H9 (cell line): ENCODE results near the gene KIAA1586. TPM values are rescaled to one million over a fixed set of nuclear protein-coding genes. Genes with fewer than 3 reads are reported as not detected.

ENCODE experiments used
- DNase-seq: peaks from one replicate; pipeline ENCODE4 v3.0.0-alpha.2; 2017
- H2AFZ ChIP-seq: one replicate; pipeline ENCODE4 v1.6.1; 2013; ENCODE audit warnings: mild to moderate bottlenecking, low read length, control low read depth, moderate library complexity
- H2AK5ac ChIP-seq: 2 replicates; pipeline ENCODE4 v1.6.1; 2013; ENCODE audit warnings: low read length, control low read depth, mixed read lengths; ENCODE audit not compliant: insufficient read length
- H2BK120ac ChIP-seq: one replicate; pipeline ENCODE4 v1.6.1; 2013; ENCODE audit warnings: low read depth, mild to moderate bottlenecking, low read length, control low read depth, inconsistent platforms; ENCODE audit not compliant: poor library complexity, severe bottlenecking
- H2BK12ac ChIP-seq: 2 replicates; pipeline ENCODE4 v1.6.1; 2013; ENCODE audit warnings: low read length, control low read depth, mixed read lengths, low read depth; ENCODE audit not compliant: insufficient read length
- H2BK15ac ChIP-seq: 2 replicates; pipeline ENCODE4 v1.6.1; 2013; ENCODE audit warnings: low read depth, low read length, control low read depth
- H2BK20ac ChIP-seq: one replicate; pipeline ENCODE4 v1.6.1; 2013; ENCODE audit warnings: low read depth, mild to moderate bottlenecking, low read length, control low read depth, inconsistent platforms; ENCODE audit not compliant: poor library complexity, severe bottlenecking
- H2BK5ac ChIP-seq: 2 replicates; pipeline ENCODE4 v1.6.1; 2013; ENCODE audit warnings: low read length, control low read depth, mixed read lengths; ENCODE audit not compliant: insufficient read length
- H3K14ac ChIP-seq: 2 replicates; pipeline ENCODE4 v1.6.1; 2013; ENCODE audit warnings: low read length, control low read depth; ENCODE audit not compliant: insufficient read depth
- H3K18ac ChIP-seq: 2 replicates; pipeline ENCODE4 v1.6.1; 2013; ENCODE audit warnings: low read depth, mild to moderate bottlenecking, mixed read lengths, low read length, control low read depth; ENCODE audit not compliant: insufficient read length
- H3K23ac ChIP-seq: 2 replicates; pipeline ENCODE4 v1.6.1; 2013; ENCODE audit warnings: low read length, control low read depth, mixed read lengths, low read depth; ENCODE audit not compliant: insufficient read length
- H3K23me2 ChIP-seq: 2 replicates; pipeline ENCODE4 v1.6.1; 2013; ENCODE audit warnings: low read depth, mild to moderate bottlenecking, mixed read lengths, low read length, control low read depth; ENCODE audit not compliant: insufficient read length, poor library complexity, severe bottlenecking
- H3K27ac ChIP-seq: 2 replicates; pipeline ENCODE4 v1.5.1; 2013; ENCODE audit warnings: low read length, control low read depth, mixed read lengths, low read depth; ENCODE audit not compliant: insufficient read length
- H3K27me3 ChIP-seq: 2 replicates; pipeline ENCODE4 v1.6.1; 2013; ENCODE audit warnings: low read length, control low read depth, inconsistent platforms; ENCODE audit not compliant: insufficient read depth
- H3K4ac ChIP-seq: 2 replicates; pipeline ENCODE4 v1.6.1; 2013; ENCODE audit warnings: low read depth, mild to moderate bottlenecking, control low read depth, inconsistent platforms, low read length, moderate library complexity
- H3K4me1 ChIP-seq: 2 replicates; pipeline ENCODE4 v1.6.1; 2013; ENCODE audit warnings: low read length, control low read depth, inconsistent platforms; ENCODE audit not compliant: insufficient read depth
- H3K4me2 ChIP-seq: 2 replicates; pipeline ENCODE4 v1.6.1; 2013; ENCODE audit warnings: low read length, control low read depth, mixed read lengths; ENCODE audit not compliant: insufficient read length, insufficient read depth
- H3K56ac ChIP-seq: 2 replicates; pipeline ENCODE4 v1.6.1; 2013; ENCODE audit warnings: low read depth, mild to moderate bottlenecking, mixed read lengths, low read length, control low read depth; ENCODE audit not compliant: insufficient read length
- H3K79me1 ChIP-seq: 2 replicates; pipeline ENCODE4 v1.6.1; 2013; ENCODE audit warnings: low read depth, mild to moderate bottlenecking, moderate library complexity, low read length, control low read depth, inconsistent platforms; ENCODE audit not compliant: insufficient read depth, poor library complexity, severe bottlenecking
- H3K79me2 ChIP-seq: 2 replicates; pipeline ENCODE4 v1.6.1; 2013; ENCODE audit warnings: low read length, control low read depth, inconsistent platforms; ENCODE audit not compliant: insufficient read depth
- H3K9ac ChIP-seq: 2 replicates; pipeline ENCODE4 v1.6.1; 2013; ENCODE audit warnings: low read length, control low read depth, mixed read lengths; ENCODE audit not compliant: insufficient read length; ENCODE audit errors: extremely low read depth
- H3K9me3 ChIP-seq: one replicate; pipeline ENCODE4 v1.6.1; 2013; ENCODE audit warnings: low read depth, low read length, inconsistent platforms; ENCODE audit not compliant: control insufficient read depth
- H3T11ph ChIP-seq: one replicate; pipeline ENCODE4 v1.6.1; 2013; ENCODE audit warnings: mild to moderate bottlenecking, low read length, control low read depth, inconsistent platforms
- H4K20me1 ChIP-seq: one replicate; pipeline ENCODE4 v1.6.1; 2013; ENCODE audit not compliant: control insufficient read depth, insufficient read length, insufficient read depth
- H4K5ac ChIP-seq: 2 replicates; pipeline ENCODE4 v1.6.1; 2013; ENCODE audit warnings: low read depth, mild to moderate bottlenecking, mixed read lengths, low read length, control low read depth; ENCODE audit not compliant: insufficient read length
- H4K8ac ChIP-seq: replicated peaks from 2 replicates; pipeline ENCODE4 v1.6.1; 2013; ENCODE audit warnings: low read length, control low read depth, mixed read lengths, low read depth; ENCODE audit not compliant: insufficient read length
- H4K91ac ChIP-seq: 2 replicates; pipeline ENCODE4 v1.6.1; 2013; ENCODE audit warnings: low read depth, mild to moderate bottlenecking, moderate library complexity, mixed read lengths, low read length, control low read depth; ENCODE audit not compliant: insufficient read length
- H3K27ac Mint-ChIP-seq, 3 experiments: 2 replicates in 2 of 3; 3 replicates in 1 of 3; pipeline ENCODE4 v1.8.0; 2020 to 2021; ENCODE audit warnings: mixed read lengths in 3 of 3, mild to moderate bottlenecking in 1 of 3, moderate library complexity in 1 of 3
- H3K27me3 Mint-ChIP-seq: 2 replicates; pipeline ENCODE4 v1.8.0; 2021; ENCODE audit warnings: low read depth, mild to moderate bottlenecking, moderate library complexity, mixed read lengths
- H3K36me3 Mint-ChIP-seq, 3 experiments: 2 replicates in 2 of 3; 3 replicates in 1 of 3; pipeline ENCODE4 v1.8.0; 2020 to 2021; ENCODE audit warnings: low read depth in 3 of 3, mixed read lengths in 3 of 3; ENCODE audit not compliant: insufficient read depth in 1 of 3
- H3K4me1 Mint-ChIP-seq, 2 experiments: 2 replicates each; pipeline ENCODE4 v1.8.0; 2020; ENCODE audit warnings: mixed read lengths in 2 of 2
- H3K4me3 Mint-ChIP-seq, 2 experiments: 2 replicates in 1 of 2; 3 replicates in 1 of 2; pipeline ENCODE4 v1.8.0; 2020 to 2021; ENCODE audit warnings: mild to moderate bottlenecking in 2 of 2, mixed read lengths in 2 of 2, moderate library complexity in 1 of 2
- H3K9me3 Mint-ChIP-seq, 2 experiments: 2 replicates in 1 of 2; 3 replicates in 1 of 2; pipeline ENCODE4 v1.8.0; 2020; ENCODE audit warnings: mild to moderate bottlenecking in 2 of 2, mixed read lengths in 2 of 2, moderate library complexity in 1 of 2
- CTCF ChIP-seq: fragments of 200-600 bp; sonication (generic); conservative IDR thresholded peaks from 3 replicates; pipeline ENCODE4 v1.8.0; 2021; ENCODE audit warnings: antibody characterized with exemption, mild to moderate bottlenecking
- WGBS: extraction: QIAGEN DNeasy Blood & Tissue Kit; methylation state at CpG from one replicate; pipeline ENCODE4 v1.1.7; 2013; ENCODE audit warnings: missing lambda C conversion rate, low lambda C conversion rate, mixed read lengths; ENCODE audit not compliant: insufficient read length; ENCODE audit errors: extremely low coverage; 5-methylcytosine and 5-hydroxymethylcytosine counted together
- total RNA-seq: library from RNA; stranded (reverse); gene quantifications from 2 replicates; pipeline ENCODE4 v1.2.1, GENCODE V29; 2021

Gene KIAA1586
- total RNA-seq, 1 experiment from 2014 or later: 33.3 TPM

- WGBS: no CpG with 5 or more reads among the region's 1 CpG
- Histone ChIP-seq H3K27ac (no peak overlapping the region), H3K4ac (no peak overlapping the region), H3T11ph (no peak overlapping the region), H3K27me3 (no peaks in the 10 kb centered on the region; the same call in 1 of the 2 replicates), H2BK120ac (no peak overlapping the region), H2BK12ac (no peak overlapping the region), H3K9ac (no peak overlapping the region), H3K23ac (no peak overlapping the region), H3K18ac (no peak overlapping the region), H2AK5ac (no peak overlapping the region), H3K4me1 (peaks cover 4% of the 10 kb centered on the region; the same call in 1 of the 2 replicates), H2AFZ (peak overlapping the region; percentile 49), H3K9me3 (no peaks in the 10 kb centered on the region), H4K8ac (no peak overlapping the region), H3K56ac (no peak overlapping the region), H2BK20ac (no peak overlapping the region), H3K79me2 (no peaks in the 10 kb centered on the region), H2BK5ac (no peak overlapping the region), H3K4me2 (no peak overlapping the region), H2BK15ac (no peak overlapping the region), H4K91ac (no peak overlapping the region), H3K14ac (no peak overlapping the region), H3K23me2 (no peaks in the 10 kb centered on the region), H4K5ac (no peak overlapping the region), H3K79me1 (no peaks in the 10 kb centered on the region), H4K20me1 (no peaks in the 10 kb centered on the region)
- DNase-seq: no peak
- Mint-ChIP-seq H3K4me3 (no peak overlapping the region), H3K9me3 (peaks cover 7 to 15% of the 10 kb centered on the region in 2 experiments), H3K27me3 (no peaks in the 10 kb centered on the region), H3K36me3 (peaks cover 0 to 14% (median 11%) of the 10 kb centered on the region in 3 experiments; a peak in 5 of 7 replicates), H3K4me1 (peaks cover 49 to 51% of the 10 kb centered on the region in 2 experiments), H3K27ac (no peak overlapping the region; a peak in 2 of 7 replicates)
- peak; percentile 68 for TF ChIP-seq CTCF
Measured at GRCh38 chr6:57021086-57021720, 25.3 kb upstream of the KIAA1586 start.
